SK-MEL-5 (cell line): ENCODE measurements around the gene CHD2. TPM values are rescaled to one million over a fixed set of nuclear protein-coding genes. Genes with fewer than 3 reads are reported as not detected.

Experiments
- DNase-seq: peaks from one replicate; pipeline ENCODE4 v3.0.0-alpha.2; 2016; ENCODE audit warnings: low read depth, low spot score
- in situ Hi-C: cut with HindIII; loops from 2 replicates; pipeline ENCODE4 v1.10.0; 2016; ENCODE audit warnings: low sequenced_read_pairs, high pct_unique_total_duplicates, low pct_unique_long_range_greater_than_20kb
- total RNA-seq: library from RNA; depleted of rRNA; stranded (reverse); fragments of >200 nt; shearing (Covaris generic); gene quantifications from 2 replicates; pipeline ENCODE4 v1.2.3, GENCODE V29; 2014; rRNA removed

Gene CHD2
- total RNA-seq, 1 experiment from 2014 or later, result 37.9 TPM

DNA sequence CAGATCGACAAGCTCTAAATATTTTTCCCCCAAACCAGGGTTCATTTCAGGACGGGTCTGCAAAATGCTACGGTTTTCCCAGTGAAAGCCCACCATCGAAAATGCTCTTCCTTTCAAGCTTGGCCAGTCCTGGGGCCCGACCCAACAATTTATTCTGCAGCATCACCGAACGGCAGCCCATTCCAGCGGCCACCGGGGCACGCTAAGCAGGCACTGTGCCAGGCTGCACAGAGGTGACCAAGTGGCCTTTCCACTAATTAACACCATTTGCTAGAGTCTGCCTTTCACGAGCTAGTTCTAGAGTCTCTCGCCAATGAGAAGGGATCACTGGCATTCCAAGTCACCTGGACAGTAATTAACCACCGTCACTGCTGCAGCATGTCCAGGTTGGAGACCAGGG, 174.5 kb downstream of the CHD2 start:
- in situ Hi-C loops, result no loop called here
- DNase-seq, result no peak

DNA sequence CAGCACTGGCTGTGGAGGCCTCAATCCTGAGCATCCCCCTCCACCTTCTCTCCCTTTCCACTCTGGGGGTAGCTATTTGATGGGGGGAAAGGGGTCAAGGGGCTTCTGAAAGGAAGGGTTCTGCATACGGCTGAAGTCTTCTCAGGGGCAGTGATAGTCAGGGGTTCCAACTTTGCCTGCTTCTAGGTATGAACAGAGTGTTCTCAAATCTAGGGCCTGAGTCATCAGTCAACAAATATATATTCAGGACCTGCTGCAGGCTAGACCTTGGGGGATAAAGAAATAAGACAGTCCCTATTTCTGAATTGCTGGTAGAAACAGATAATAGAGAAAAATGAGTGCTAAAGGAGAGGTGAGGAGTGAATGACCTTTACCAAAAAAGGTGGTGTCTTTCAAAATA, 176.1 kb downstream of the CHD2 start:
- in situ Hi-C loops, result no loop called here
- DNase-seq, result no peak

DNA sequence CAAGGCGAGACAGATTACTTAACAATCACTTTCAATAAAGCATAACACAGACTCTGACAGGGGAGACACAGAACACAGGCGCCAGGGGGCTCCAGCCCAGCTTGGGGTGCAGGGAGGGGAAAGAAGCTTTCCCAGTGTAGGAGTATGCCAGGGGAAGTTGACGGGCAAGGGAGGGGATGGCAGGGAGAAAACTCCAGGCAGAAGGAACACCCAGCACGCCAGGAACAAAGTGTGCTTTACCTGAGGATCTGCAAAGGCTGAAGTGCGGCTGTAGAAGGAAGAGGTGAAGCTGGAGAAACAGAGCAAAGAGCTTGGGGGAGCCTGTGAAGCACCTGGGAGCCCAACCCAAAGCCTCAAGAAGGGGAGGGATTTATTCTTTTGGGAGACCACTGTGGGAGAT, 176.8 kb downstream of the CHD2 start:
- in situ Hi-C loops, result no loop called here
- DNase-seq, result no peak

Other genes with a start within 250 kb of the CHD2 start
- gene FAM174B, start 244.5 kb upstream of the CHD2 start, total RNA-seq, result 90.7 and 97.9 TPM in 2 replicates
- not detected in 2 replicates for gene RGMA, start 188.9 kb downstream of the CHD2 start, total RNA-seq